ENCODE results near the gene FER1L5.

FER1L5 gene

DNA sequence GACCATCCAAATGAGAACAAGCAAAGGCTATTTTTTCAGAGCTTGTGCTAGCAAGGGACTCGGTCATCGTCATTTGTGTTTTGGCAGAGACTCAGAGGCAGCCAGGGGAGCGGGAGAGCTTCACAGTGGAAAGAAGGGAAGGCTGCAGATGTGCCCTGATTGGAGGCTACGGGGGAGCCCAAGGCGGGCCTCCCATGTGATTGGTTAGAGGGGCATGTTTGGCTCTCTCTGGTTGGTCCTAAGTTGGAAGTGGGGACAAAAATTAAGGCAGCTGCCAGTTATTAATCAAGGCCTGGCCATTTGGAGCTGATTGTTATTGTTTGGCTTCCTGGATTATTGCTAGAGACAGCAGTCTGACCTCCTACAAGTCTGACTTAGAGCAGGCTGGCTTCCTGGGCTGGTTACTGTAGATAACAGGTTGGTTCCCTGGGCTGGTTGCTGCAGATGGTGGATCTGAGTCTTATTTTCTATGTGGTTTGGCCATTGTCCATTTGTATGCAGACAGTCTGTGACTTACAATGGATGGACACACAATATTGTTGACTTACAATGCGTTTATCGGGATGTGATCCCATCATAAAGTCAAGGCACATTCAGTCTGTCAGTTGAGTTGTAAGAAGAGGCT, 5.9 kb downstream of the FER1L5 start:
- TF ChIP-seq RAD21 (IDR thresholded peaks at IDR 0.05; ENCODE audit: low read depth) (no peak), EGR1 (IDR thresholded peaks at IDR 0.05) (no peak), ZBTB7A (IDR thresholded peaks at IDR 0.05; ENCODE audit: low read depth) (no peak), CREB1 (IDR thresholded peaks at IDR 0.05; ENCODE audit: low read depth) (no peak), YY1 (IDR thresholded peaks at IDR 0.05; ENCODE audit: low read depth) (no peak), CEBPB (IDR thresholded peaks at IDR 0.05) (no peak), TAF1 (IDR thresholded peaks at IDR 0.05; ENCODE audit: low read depth) (no peak), NFIC (IDR thresholded peaks at IDR 0.05) (no peak), FOXM1 (IDR thresholded peaks at IDR 0.05; ENCODE audit: borderline replicate concordance, low read depth) (no peak), EP300 (IDR thresholded peaks at IDR 0.05; ENCODE audit: borderline replicate concordance) (no peak), TCF12 (IDR thresholded peaks at IDR 0.05; ENCODE audit: low read depth) (no peak), TEAD4 (IDR thresholded peaks at IDR 0.05) (no peak)
- TF ChIP-seq, protein P1, sequence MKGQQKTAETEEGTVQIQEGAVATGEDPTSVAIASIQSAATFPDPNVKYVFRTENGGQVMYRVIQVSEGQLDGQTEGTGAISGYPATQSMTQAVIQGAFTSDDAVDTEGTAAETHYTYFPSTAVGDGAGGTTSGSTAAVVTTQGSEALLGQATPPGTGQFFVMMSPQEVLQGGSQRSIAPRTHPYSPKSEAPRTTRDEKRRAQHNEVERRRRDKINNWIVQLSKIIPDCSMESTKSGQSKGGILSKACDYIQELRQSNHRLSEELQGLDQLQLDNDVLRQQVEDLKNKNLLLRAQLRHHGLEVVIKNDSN (IDR thresholded peaks at IDR 0.05) = no peak
- TF ChIP-seq, protein P2, sequence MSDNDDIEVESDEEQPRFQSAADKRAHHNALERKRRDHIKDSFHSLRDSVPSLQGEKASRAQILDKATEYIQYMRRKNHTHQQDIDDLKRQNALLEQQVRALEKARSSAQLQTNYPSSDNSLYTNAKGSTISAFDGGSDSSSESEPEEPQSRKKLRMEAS (IDR thresholded peaks at IDR 0.05) = no peak
- TF ChIP-seq, protein P3, sequence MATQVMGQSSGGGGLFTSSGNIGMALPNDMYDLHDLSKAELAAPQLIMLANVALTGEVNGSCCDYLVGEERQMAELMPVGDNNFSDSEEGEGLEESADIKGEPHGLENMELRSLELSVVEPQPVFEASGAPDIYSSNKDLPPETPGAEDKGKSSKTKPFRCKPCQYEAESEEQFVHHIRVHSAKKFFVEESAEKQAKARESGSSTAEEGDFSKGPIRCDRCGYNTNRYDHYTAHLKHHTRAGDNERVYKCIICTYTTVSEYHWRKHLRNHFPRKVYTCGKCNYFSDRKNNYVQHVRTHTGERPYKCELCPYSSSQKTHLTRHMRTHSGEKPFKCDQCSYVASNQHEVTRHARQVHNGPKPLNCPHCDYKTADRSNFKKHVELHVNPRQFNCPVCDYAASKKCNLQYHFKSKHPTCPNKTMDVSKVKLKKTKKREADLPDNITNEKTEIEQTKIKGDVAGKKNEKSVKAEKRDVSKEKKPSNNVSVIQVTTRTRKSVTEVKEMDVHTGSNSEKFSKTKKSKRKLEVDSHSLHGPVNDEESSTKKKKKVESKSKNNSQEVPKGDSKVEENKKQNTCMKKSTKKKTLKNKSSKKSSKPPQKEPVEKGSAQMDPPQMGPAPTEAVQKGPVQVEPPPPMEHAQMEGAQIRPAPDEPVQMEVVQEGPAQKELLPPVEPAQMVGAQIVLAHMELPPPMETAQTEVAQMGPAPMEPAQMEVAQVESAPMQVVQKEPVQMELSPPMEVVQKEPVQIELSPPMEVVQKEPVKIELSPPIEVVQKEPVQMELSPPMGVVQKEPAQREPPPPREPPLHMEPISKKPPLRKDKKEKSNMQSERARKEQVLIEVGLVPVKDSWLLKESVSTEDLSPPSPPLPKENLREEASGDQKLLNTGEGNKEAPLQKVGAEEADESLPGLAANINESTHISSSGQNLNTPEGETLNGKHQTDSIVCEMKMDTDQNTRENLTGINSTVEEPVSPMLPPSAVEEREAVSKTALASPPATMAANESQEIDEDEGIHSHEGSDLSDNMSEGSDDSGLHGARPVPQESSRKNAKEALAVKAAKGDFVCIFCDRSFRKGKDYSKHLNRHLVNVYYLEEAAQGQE (IDR thresholded peaks at IDR 0.05; ENCODE audit: low read depth) = no peak

DNA sequence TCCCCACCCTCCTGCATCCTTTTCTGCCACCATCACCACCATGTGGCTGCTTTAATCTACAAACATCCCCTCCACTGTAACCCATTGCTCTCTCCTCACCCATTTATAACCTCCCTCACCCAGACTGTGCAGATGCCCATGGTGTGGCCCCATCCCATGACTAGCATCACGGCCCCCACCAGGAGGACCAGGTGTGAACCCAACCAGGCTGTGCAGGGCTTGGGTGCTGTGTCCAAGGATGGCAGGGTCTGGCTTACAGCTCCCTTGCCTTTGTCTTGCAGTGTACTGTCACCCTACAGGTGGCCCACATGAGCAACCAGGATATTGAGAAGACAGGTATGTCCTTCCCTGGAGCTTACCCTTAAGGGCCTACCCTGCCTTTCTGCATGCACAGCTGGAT, 6.8 kb downstream of the FER1L5 start:
- TF ChIP-seq, protein P3 (IDR thresholded peaks at IDR 0.05; ENCODE audit: low read depth) = no peak
- TF ChIP-seq EGR1 (IDR thresholded peaks at IDR 0.05) = no peak
- TF ChIP-seq TAF1 (IDR thresholded peaks at IDR 0.05; ENCODE audit: low read depth) = no peak
- no peak for TF ChIP-seq CEBPB (IDR thresholded peaks at IDR 0.05)
- no peak for TF ChIP-seq TCF12 (IDR thresholded peaks at IDR 0.05; ENCODE audit: low read depth)
- no peak for TF ChIP-seq CREB1 (IDR thresholded peaks at IDR 0.05; ENCODE audit: low read depth)
- no peak for TF ChIP-seq TEAD4 (IDR thresholded peaks at IDR 0.05)
- TF ChIP-seq, protein P2 (IDR thresholded peaks at IDR 0.05) = no peak
- no peak for TF ChIP-seq YY1 (IDR thresholded peaks at IDR 0.05; ENCODE audit: low read depth)
- TF ChIP-seq EP300 (IDR thresholded peaks at IDR 0.05; ENCODE audit: borderline replicate concordance) = no peak
- no peak for TF ChIP-seq ZBTB7A (IDR thresholded peaks at IDR 0.05; ENCODE audit: low read depth)
- TF ChIP-seq NFIC (IDR thresholded peaks at IDR 0.05) = no peak
- TF ChIP-seq FOXM1 (IDR thresholded peaks at IDR 0.05; ENCODE audit: borderline replicate concordance, low read depth) = no peak
- no peak for TF ChIP-seq RAD21 (IDR thresholded peaks at IDR 0.05; ENCODE audit: low read depth)
- TF ChIP-seq, protein P1 (IDR thresholded peaks at IDR 0.05) = no peak

DNA sequence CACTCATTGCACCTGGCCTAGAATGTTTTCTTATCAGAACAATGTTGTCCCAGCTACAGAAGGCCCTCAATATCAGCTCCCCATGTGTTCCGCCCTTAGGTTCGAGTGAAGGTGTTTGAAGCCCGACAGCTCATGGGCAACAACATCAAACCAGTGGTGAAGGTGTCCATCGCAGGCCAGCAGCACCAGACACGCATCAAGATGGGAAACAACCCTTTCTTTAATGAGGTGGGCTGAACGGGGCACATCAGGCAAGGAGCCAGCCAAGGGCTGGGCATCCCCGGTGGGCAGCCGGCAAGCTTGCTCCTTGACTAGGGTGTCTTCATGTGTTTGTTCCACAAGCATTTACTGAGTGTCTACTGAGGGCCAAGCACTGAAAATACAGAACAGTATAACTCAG, 9.2 kb downstream of the FER1L5 start:
- no peak for TF ChIP-seq EGR1 (IDR thresholded peaks at IDR 0.05)
- TF ChIP-seq, protein P2 (IDR thresholded peaks at IDR 0.05) = no peak
- no peak for TF ChIP-seq FOXM1 (IDR thresholded peaks at IDR 0.05; ENCODE audit: borderline replicate concordance, low read depth)
- TF ChIP-seq RAD21 (IDR thresholded peaks at IDR 0.05; ENCODE audit: low read depth) = no peak
- TF ChIP-seq YY1 (IDR thresholded peaks at IDR 0.05; ENCODE audit: low read depth) = no peak
- TF ChIP-seq, protein P3 (IDR thresholded peaks at IDR 0.05; ENCODE audit: low read depth) = no peak
- TF ChIP-seq TAF1 (IDR thresholded peaks at IDR 0.05; ENCODE audit: low read depth) = no peak
- no peak for TF ChIP-seq CREB1 (IDR thresholded peaks at IDR 0.05; ENCODE audit: low read depth)
- TF ChIP-seq TCF12 (IDR thresholded peaks at IDR 0.05; ENCODE audit: low read depth) = no peak
- TF ChIP-seq EP300 (IDR thresholded peaks at IDR 0.05; ENCODE audit: borderline replicate concordance) = no peak
- no peak for TF ChIP-seq TEAD4 (IDR thresholded peaks at IDR 0.05)
- TF ChIP-seq, protein P1 (IDR thresholded peaks at IDR 0.05) = no peak
- TF ChIP-seq ZBTB7A (IDR thresholded peaks at IDR 0.05; ENCODE audit: low read depth) = no peak
- no peak for TF ChIP-seq NFIC (IDR thresholded peaks at IDR 0.05)
- no peak for TF ChIP-seq CEBPB (IDR thresholded peaks at IDR 0.05)
